GM21717 (cell line): ENCODE data around the gene CTDP1.
"Not testable (repeated sequence)": the region's sequence is repeated elsewhere in the genome, so short reads cannot be mapped to it uniquely, and the experiment has no call there.

Experiments
- ATAC-seq: cut with Tn5 transposase; IDR thresholded peaks from one replicate; pipeline ENCODE4 v1.9.1; 2021; ENCODE audit warnings: mild to moderate bottlenecking, moderate library complexity; ENCODE audit not compliant: unreplicated experiment

The CTDP1 gene

DNA sequence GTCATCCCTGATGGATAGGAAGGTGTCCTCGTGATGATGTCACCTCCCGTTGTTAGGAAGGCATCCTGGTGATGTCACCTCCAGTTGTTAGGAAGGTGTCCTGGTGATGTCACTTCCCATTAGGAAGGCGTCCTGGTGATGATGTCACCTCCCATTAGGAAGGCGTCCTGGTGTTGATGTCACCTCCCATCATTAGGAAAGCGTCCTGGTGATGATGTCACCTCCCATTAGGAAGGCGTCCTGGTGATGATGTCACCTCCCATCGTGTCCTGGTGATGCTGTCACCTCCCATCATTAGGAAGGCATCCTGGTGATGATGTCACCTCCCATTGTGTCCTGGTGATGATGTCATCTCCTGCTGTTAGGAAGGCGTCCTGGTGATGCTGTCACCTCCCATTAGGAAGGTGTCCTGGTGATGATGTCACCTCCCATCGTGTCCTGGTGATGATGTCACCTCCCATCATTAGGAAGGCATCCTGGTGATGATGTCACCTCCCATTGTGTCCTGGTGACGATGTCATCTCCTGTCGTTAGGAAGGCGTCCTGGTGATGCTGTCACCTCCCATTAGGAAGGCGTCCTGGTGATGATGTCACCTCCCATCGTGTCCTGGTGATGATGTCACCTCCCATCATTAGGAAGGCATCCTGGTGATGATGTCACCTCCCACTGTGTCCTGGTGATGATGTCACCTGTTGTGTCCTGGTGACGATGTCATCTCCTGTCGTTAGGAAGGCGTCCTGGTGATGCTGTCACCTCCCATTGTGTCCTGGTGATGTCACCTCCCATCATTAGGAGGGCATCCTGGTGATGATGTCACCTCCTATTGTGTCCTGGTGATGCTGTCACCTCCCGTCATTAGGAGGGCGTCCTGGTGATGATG lies 40.1 kb downstream of the CTDP1 start:
- not testable (repeated sequence) for ATAC-seq

GRCh38 chr18:79720359-79720733 lies 40.7 kb downstream of the CTDP1 start:
- no peak for ATAC-seq

GRCh38 chr18:79723036-79723435 lies 43.4 kb downstream of the CTDP1 start:
- ATAC-seq: no peak

DNA sequence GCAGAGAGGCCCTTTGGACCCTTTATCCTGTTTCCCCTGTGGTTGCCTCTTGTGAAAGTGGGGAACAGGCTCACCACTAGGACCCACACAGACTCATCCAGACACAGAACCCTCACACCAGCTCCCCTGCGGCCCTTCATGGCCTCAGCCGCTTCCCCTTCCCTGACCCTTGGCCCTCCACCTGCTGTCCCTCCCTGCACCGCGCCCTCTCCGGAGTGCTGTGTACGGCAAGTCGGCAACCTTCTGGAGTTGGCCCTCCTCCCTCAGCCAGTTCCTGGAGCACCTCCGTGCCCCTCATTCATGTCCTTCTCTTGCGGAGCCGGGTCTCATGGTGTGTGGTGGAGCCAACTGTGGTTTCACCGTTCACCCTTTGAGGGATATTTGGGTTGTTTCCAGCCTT lies 44.0 kb downstream of the CTDP1 start:
- ATAC-seq: no peak

DNA sequence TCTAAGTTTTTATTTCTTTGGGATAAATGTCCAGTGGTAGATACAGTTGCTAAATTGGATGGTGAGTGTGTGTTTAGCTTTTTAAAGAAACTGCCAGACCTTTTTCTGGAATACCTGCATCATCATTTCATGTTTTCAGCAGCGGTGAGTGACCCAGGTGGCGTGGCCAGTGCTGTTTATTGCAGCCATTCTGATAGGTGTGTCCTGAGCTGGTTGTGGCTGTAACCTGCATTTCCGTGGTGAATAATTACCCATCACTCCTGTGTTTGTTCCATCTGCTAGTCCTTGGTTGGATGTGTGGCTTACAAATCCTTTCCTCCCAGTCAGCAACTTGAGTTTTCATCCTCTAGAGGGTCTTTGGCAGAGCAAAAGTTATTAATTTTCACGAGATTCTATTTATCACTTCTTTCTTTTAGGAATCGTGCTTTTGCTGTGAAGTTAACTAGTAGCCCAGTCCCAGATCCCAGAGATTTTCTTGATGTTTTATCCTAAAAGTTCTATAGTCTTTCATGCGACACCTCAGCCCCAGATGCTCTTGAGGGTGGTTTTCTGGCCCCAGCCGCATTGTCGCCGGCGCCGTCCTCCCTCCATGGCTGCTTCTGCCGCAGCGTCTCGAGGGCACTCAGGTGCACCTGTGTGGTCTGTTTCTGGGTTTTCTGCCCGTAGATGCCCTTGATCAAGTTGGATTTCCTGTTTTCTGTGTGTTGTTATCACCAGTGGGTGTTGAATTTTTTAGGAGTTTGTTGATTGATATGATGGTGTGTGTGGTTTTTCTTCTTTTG lies 44.9 kb downstream of the CTDP1 start:
- no peak for ATAC-seq

- no peak for ATAC-seq
Observed at GRCh38 chr18:79725486-79725885, 45.9 kb downstream of the CTDP1 start.

- ATAC-seq: no peak
Observed at GRCh38 chr18:79726721-79727120, 47.1 kb downstream of the CTDP1 start.

DNA sequence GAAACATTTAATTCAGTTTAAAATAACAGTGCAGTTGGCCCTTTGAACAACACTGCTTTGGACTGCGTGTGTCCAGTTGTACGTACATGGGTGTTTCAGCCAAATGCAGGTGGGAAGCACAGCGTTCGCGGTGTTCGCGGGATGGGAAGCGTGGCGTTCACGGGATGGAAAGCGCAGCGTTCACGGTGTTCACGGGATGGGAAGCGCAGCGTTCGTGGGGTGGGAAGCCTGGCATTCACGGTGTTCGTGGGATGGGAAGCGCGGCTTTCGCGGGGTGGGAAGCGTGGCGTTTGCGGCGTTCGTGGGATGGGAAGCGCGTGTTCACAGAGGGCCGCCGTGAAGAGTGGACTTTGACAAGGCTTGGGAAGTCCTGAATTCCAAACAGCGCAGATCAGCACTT lies 47.6 kb downstream of the CTDP1 start:
- no peak for ATAC-seq

DNA sequence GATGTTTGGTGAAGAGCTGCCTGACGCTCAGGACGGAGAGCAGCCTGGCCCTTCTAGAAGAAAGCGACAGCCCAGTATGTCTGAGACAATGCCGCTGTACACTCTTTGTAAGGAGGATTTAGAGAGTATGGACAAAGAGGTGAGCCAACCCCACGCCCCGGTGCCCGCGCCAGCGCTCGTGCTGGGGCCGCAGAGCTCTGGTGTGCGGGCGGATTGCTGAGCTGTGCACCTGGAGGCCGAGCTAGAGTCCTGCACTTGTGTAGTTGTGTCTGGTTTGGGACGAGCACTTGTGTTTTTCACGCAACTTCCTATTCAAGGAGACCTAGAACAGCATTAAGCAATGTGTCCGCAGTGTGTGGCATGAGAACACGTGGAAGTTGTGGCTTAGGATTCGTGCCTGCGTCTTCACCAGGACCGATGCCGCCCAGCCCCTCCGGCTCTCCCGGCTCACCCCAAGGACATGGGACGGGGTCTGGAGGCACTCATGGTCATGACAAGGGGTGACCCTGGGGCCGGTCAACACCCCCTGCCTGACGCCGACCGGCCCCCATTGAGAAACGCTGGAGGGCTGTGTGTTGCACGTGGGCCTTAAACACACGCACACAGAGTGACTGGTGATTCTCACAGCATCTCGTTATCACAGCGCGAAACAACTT lies 49.5 kb downstream of the CTDP1 start:
- ATAC-seq: no peak

DNA sequence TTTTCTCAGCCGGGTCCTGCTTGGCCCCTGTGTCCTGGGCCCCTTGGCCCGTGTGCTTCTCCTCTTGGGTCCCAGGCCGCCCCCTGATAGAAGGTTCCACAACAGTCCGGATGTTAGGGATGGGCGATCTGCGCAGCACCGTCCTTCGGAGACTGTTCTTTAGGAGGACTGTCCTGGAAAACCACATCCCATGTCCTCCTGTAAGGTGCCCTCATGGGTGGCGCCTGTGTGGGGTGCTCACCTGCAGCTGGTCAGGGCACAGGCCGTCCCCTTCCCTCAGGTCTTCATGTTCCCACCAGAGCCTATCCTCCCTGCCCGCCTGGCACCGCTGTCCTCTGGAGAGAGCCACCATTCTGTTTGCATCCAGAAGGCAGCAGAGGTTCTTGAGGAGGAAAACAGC lies 50.0 kb downstream of the CTDP1 start:
- no peak for ATAC-seq

DNA sequence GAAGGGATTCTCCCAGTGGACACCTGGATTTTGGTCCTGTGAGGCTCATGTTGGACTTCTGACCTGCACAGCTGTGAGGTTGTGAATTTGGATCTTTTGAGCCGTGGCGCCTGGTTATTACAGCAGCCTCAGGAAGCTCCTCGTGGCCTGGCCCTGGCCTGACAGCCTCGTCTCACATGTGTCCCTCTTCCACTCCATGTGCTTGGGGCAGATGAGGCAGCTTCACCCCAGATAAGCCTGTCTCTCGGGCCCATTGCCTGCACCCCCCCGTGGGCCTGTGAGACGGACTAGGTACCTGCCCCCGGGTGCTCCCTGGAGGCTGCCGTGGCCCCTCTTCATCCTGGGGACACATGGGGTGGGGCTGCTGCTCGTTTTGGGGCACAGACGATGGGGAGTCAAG lies 51.2 kb downstream of the CTDP1 start:
- no peak for ATAC-seq

GRCh38 chr18:79731881-79732720 lies 52.5 kb downstream of the CTDP1 start:
- not testable (repeated sequence) for ATAC-seq

DNA sequence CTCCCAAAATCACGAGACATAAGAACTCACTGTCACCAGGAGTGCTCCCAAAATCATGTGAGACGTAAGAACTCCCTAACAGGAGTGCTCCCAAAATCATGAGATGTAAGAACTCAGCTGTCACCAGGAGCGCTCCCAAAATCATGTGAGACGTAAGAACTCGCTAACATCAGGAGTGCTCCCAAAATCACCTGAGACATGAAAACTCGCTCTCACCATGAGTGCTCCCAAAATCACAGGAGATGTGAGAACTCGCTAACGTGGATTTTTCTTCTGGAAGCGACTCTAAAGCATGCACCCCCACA lies 53.1 kb downstream of the CTDP1 start:
- ATAC-seq: no peak

DNA sequence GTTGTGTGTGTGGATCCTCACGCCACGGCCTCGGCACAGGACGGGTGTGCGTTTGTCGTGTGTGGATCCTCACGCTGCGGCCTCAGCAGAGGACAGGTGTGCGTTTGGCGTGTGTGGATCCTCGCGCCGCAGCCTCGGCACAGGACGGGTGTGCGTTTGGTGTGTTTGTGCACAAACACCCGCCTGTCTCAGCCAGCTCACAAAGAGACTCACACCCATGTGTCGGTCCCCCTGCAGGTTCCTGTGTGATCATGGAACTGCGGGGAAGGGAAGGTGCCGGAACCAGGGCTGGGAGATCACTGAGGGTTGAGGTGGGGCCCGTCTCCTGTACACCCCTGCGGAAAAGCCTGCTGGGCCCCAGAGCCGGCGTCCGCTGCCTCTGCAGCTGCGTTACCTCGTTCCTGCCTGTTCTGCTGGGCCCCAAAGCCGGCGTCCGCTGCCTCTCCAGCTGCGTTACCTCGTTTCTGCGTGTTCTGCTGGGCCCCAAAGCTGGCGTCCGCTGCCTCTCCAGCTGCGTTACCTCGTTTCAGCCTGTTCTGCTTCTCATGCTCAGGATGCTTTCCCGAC lies 53.6 kb downstream of the CTDP1 start:
- no peak for ATAC-seq

DNA sequence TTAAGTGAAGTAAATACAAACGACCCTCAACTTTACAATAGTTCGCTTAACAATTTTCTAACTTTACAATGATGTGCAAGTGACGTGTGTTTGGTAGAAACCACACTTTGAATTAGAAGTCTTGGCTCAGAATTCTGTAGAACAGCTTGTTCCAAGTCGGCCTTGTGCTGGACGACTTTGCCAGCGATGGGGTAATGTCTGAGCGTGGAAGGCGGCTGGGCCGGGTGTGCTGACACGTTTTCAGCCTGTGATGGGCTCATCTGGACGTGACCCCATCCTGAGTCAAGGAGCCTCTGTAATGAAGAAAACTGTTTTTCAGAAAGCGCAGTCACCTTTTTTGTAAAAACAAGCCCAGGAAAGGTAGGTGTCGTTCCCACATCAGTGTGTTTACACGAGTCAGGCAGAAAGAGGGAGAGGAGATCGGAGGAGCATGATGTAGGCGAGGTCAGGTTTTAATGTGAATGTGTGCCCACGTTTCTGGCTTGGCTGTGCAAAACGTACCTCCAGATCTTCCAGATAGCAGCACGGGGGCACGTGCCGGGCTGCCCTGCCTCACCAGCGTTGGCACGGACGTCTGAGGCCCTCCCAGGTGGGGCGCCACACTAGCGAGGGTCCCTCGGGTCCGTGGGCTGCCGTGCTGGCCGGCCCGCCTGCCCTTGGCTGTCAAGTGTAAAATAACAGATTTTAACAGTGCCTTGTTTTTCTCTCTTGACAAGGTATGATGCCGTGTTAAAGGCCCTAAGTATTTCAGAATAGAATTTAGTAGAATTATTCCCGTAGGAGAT lies 54.6 kb downstream of the CTDP1 start:
- no peak for ATAC-seq

DNA sequence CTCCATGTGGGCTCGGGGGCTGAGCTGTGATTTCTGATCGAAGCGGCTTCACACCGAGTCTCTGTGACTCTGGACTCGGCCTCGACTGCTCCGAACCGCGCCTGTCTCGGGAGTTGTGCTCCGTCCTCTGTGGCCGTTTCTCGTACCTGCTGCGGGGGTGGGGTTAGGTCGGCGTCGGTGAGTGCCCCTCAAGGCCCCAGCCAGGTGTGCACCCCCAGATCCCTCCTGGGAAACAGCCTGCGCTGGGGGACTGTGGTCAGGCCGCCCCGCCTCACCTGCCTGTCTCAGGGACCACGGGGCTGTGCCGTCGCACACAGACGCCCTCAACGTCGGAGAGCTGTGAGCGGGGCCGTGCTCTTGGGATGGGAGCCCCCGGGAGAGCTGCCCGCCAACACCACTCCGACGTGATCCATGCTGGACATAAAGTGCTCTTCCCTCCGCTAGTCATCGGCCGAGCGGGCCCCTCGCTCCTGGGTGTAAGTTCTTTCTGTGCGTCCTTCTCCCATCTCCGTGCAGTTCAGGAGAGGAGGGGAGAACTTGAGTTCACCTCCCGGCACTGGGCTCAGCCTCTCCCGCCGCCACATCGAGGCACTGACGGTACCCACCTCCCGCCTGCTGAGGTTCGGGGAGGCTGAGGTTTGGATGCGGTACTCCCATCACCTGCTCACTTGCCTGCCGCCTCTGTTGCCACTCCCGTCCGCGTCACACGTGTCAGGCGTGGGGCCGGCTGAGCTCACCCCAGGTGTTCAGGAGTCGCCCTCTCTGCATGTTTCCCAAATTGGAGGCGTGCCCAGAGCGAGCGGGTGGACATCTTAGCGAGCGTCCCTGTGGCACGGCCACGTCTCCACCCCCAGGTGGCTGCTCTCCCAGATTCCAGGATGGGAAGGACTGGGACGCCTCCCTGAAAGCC lies 55.7 kb downstream of the CTDP1 start:
- no peak for ATAC-seq

GRCh38 chr18:79736230-79736629 lies 56.6 kb downstream of the CTDP1 start:
- ATAC-seq: no peak

GRCh38 chr18:79736846-79737245 lies 57.2 kb downstream of the CTDP1 start:
- no peak for ATAC-seq

- no peak for ATAC-seq
Observed at GRCh38 chr18:79737426-79737825, 57.8 kb downstream of the CTDP1 start.
